Dedifferentiated amniotic fluid mesenchymal stem cell (primary cell): ENCODE results near the gene BCAR3.
"Not testable (repeated sequence)": the region's sequence is repeated elsewhere in the genome, so short reads cannot be mapped to it uniquely, and the experiment has no call there.

Experiments
- DNase-seq: peaks from one replicate; pipeline ENCODE4 v3.0.0-alpha.2; 2016; ENCODE audit errors: extremely low spot score

Gene BCAR3

GRCh38 chr1:93689521-93690223 lies 8.0 kb upstream of the BCAR3 start:
- no peak for DNase-seq

- DNase-seq = no peak
Observed at GRCh38 chr1:93687542-93687941, 5.9 kb upstream of the BCAR3 start.

- no peak for DNase-seq
Observed at GRCh38 chr1:93686504-93687250, 5.0 kb upstream of the BCAR3 start.

GRCh38 chr1:93685918-93686317 lies 4.3 kb upstream of the BCAR3 start:
- DNase-seq = no peak

- no peak for DNase-seq
Observed at GRCh38 chr1:93683234-93683633, 1.6 kb upstream of the BCAR3 start.

- DNase-seq = no peak
Observed at GRCh38 chr1:93681989-93682412, 364 bp upstream of the BCAR3 start.

- DNase-seq = peak; percentile 86
Observed at GRCh38 chr1:93680420-93681100, 1.1 kb downstream of the BCAR3 start.

- DNase-seq = peak; percentile 49
Observed at GRCh38 chr1:93680076-93680419, 1.6 kb downstream of the BCAR3 start.

- no peak for DNase-seq
Observed at GRCh38 chr1:93679546-93679945, 2.1 kb downstream of the BCAR3 start.

- DNase-seq = no peak
Observed at GRCh38 chr1:93678946-93679480, 2.6 kb downstream of the BCAR3 start.

- no peak for DNase-seq
Observed at GRCh38 chr1:93678491-93678890, 3.1 kb downstream of the BCAR3 start.

GRCh38 chr1:93677729-93678128 lies 3.9 kb downstream of the BCAR3 start:
- DNase-seq = no peak

- no peak for DNase-seq
Observed at GRCh38 chr1:93676427-93676826, 5.2 kb downstream of the BCAR3 start.

GRCh38 chr1:93675931-93676330 lies 5.7 kb downstream of the BCAR3 start:
- no peak for DNase-seq

- no peak for DNase-seq
Observed at GRCh38 chr1:93675271-93675670, 6.4 kb downstream of the BCAR3 start.

- not testable (repeated sequence) for DNase-seq
Observed at GRCh38 chr1:93674071-93674470, 7.6 kb downstream of the BCAR3 start.

- no peak for DNase-seq
Observed at GRCh38 chr1:93673163-93673829, 8.3 kb downstream of the BCAR3 start.

- no peak for DNase-seq
Observed at GRCh38 chr1:93672477-93673162, 9.0 kb downstream of the BCAR3 start.

GRCh38 chr1:93672069-93672468 lies 9.6 kb downstream of the BCAR3 start:
- peak; percentile 29 for DNase-seq

GRCh38 chr1:93671099-93671621 lies 10.5 kb downstream of the BCAR3 start:
- no peak for DNase-seq

GRCh38 chr1:93670141-93670540 lies 11.5 kb downstream of the BCAR3 start:
- DNase-seq = no peak
